Measurements from ENCODE around the gene DYSF. TPM values are rescaled to one million over a fixed set of nuclear protein-coding genes. Genes with fewer than 3 reads are reported as not detected.

Gene DYSF
- total RNA-seq, 4 donors from 2014 or later: 2.4 to 10.6 (median 4.3) TPM

DNA sequence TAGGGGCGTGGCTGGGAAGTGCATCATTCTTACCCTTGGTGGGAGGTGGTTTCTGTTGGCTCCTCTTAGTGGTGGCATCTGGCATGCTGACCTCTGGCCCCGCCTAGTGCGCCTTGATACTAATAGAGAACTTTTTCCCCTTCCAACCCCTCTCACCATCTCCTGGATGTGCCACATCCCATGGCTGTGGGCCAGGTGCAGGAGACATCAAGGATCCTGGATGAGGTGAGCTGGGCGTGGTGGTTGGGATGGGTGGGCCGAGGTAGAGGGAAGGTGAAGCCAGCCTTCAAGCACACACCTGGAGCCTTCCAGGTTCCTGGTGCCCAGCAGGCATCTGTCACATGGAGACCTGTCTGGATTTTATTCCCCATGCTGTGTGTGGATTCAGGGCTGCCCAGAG, 149.2 kb downstream of the DYSF start:
- Histone ChIP-seq H3K4me1 (peaks cover 0 to 33% (median 8%) of the 10 kb centered on the region in 3 donors), H3K27me3 (peaks cover 0 to 16% (median 0%) of the 10 kb centered on the region in 4 donors), H3K4me3 (no peak overlapping the region), H3K36me3 (no peaks in the 10 kb centered on the region), H3K9me3 (no peaks in the 10 kb centered on the region), H3K27ac (no peak overlapping the region)
- TF ChIP-seq, protein P1, sequence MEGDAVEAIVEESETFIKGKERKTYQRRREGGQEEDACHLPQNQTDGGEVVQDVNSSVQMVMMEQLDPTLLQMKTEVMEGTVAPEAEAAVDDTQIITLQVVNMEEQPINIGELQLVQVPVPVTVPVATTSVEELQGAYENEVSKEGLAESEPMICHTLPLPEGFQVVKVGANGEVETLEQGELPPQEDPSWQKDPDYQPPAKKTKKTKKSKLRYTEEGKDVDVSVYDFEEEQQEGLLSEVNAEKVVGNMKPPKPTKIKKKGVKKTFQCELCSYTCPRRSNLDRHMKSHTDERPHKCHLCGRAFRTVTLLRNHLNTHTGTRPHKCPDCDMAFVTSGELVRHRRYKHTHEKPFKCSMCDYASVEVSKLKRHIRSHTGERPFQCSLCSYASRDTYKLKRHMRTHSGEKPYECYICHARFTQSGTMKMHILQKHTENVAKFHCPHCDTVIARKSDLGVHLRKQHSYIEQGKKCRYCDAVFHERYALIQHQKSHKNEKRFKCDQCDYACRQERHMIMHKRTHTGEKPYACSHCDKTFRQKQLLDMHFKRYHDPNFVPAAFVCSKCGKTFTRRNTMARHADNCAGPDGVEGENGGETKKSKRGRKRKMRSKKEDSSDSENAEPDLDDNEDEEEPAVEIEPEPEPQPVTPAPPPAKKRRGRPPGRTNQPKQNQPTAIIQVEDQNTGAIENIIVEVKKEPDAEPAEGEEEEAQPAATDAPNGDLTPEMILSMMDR (IDR thresholded peaks at IDR 0.05): no peak
- no peak for TF ChIP-seq POLR2A (IDR thresholded peaks at IDR 0.05)
- 75 to 89% methylated on average over 2 of the region's 5 CpGs for WGBS, 2 donors
- intact Hi-C loops (cut with DNase I): loop anchor here (10.0 kb wide), 1 partner anchor 542 kb away; the partner anchor contains the start of gene CYP26B1
- no peak for DNase-seq

DNA sequence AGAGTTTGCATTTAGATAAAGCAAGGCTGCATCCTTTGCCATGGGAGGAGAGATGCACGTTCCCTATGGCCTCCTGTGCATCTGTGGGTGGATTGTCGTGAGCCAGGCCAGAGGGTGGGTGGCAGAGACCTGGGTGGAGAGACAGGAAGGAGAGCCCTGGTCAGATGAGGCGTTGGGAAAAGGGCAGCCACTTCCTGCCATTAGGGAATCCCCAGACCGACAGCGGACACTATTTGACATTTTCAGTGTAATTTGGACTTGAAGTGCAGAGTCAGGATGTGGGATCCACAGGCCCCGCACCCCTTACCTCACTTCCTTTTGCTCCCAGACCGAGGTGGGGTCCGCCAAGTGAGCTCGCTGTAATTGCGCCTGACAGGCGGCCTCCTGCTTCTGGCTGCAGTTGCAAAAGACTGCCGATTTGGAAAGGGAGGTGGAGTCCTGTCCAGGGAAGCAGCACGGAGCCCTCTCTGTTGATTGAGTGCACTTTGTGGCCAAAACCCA, 150.0 kb downstream of the DYSF start:
- no peaks in the 10 kb centered on the region for H3K9me3 ChIP-seq
- H3K36me3 ChIP-seq: no peaks in the 10 kb centered on the region
- peaks cover 0 to 16% (median 0%) of the 10 kb centered on the region in 4 donors for H3K27me3 ChIP-seq
- TF ChIP-seq, protein P1 (IDR thresholded peaks at IDR 0.05): no peak
- TF ChIP-seq POLR2A (IDR thresholded peaks at IDR 0.05): no peak
- no peak overlapping the region for H3K4me3 ChIP-seq
- peaks cover 0 to 33% (median 8%) of the 10 kb centered on the region in 3 donors for H3K4me1 ChIP-seq
- 55 to 62% methylated on average over 6 to 13 of the region's 13 CpGs for WGBS, 2 donors
- intact Hi-C loops (cut with DNase I): loop anchor here (10.0 kb wide), 1 partner anchor 541 kb away; the partner anchor contains the start of gene CYP26B1
- DNase-seq: no peak
- H3K27ac ChIP-seq: peak overlapping the region in 1 of 4 donors; percentile 33

DNA sequence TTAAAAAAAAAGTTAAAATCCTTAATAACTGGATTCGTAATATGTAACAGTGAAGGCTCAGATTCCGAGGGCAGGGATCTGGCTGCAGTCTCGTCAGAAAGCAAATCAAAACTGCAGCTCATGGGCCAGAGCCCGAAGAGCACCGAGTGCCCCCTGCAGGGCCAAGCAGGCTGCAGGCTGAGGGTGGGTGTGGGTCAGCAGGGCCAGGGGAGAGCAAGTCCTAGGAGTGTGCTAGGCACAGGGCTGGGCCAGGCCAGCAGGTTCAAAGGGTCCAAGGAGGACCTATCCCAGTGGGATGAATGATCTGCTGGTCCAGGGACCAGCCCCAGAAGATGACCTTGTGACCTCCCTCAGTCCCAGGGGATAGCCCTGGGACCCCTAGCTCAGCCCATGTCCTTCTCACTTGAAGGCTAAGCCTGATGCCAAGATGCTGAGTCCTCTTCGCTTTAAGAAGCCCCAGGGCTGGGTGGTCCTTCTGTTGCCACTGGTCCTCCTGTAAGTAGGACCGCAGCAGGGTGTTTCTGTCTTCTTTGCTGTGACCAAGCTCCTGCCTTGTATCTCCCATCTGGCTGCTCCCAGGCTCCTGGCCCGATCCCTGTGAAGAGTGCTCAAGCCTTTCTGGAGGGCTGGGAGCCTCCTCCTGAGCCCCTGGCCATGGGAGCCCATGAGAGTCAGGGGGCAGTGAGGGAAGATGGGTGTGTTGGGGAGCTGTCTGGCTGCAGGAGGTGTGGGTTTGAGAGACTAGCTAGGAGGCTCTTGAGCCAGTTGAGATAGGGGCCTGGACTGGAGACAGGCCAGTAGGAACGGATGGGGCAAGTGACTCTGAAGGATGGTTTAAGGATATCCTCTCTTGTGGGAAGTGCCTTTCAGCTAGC, 150.7 kb downstream of the DYSF start:
- Histone ChIP-seq H3K9me3 (no peaks in the 10 kb centered on the region), H3K27me3 (peaks cover 0 to 16% (median 0%) of the 10 kb centered on the region in 4 donors), H3K4me1 (peaks cover 0 to 33% (median 8%) of the 10 kb centered on the region in 3 donors), H3K27ac (peak overlapping the region in 1 of 4 donors; percentile 33), H3K4me3 (no peak overlapping the region), H3K36me3 (no peaks in the 10 kb centered on the region)
- DNase-seq: no peak
- intact Hi-C loops (cut with DNase I): loop anchor here (10.0 kb wide), 1 partner anchor 541 kb away; the partner anchor contains the start of gene CYP26B1
- no peak for TF ChIP-seq POLR2A (IDR thresholded peaks at IDR 0.05)
- TF ChIP-seq, protein P1 (IDR thresholded peaks at IDR 0.05): no peak
- 58 to 68% methylated on average over 6 of the region's 9 CpGs for WGBS, 2 donors

DNA sequence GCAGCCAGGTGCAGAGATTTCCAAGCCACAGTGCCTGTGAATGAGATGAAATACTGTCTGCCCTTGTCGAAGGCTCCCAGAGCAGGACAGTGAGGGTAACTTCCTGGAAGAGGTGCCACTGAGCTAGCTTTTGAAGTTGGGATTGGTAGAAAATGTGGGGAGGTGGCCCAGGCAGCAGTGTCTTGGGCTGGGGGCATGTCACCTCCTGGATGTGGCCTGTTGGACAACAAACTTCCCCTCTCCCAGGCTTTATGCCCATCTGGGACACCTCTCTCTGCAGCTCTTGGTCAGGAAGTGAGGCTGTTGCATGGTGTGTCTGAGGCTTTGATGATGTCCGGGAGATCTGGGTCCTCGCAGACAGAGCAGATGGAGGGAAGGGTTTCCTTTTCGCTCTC, 151.4 kb downstream of the DYSF start:
- Histone ChIP-seq H3K27ac (peak overlapping the region in 1 of 4 donors; percentile 33), H3K36me3 (no peaks in the 10 kb centered on the region), H3K4me3 (no peak overlapping the region), H3K4me1 (peaks cover 0 to 33% (median 8%) of the 10 kb centered on the region in 3 donors), H3K9me3 (no peaks in the 10 kb centered on the region), H3K27me3 (peaks cover 0 to 16% (median 0%) of the 10 kb centered on the region in 4 donors)
- intact Hi-C loops (cut with DNase I): loop anchor here (10.0 kb wide), 1 partner anchor 540 kb away; the partner anchor contains the start of gene CYP26B1
- no peak for DNase-seq
- TF ChIP-seq POLR2A (IDR thresholded peaks at IDR 0.05): no peak
- TF ChIP-seq, protein P1 (IDR thresholded peaks at IDR 0.05): no peak
- WGBS, 2 donors: 40 to 54% methylated on average over 3 to 4 of the region's 4 CpGs

Measured in esophagus squamous epithelium (tissue), 5 donors.